Endothelial cell of umbilical vein (primary cell): ENCODE data around the gene TMEM209. TPM values are rescaled to one million over a fixed set of nuclear protein-coding genes. Genes with fewer than 3 reads are reported as not detected.

ENCODE experiments used
- BruUV-seq: library from RNA; stranded (reverse); fragments of 400-500 nt; replicated peaks from 2 replicates; lab custom pipeline; 2021; lab: Mats Ljungman, UMichigan
- CTCF ChIA-PET: fragments of 300-600, 350-600 bp; sonication (Branson Sonifier 250); formaldehyde crosslinking; loops from one replicate; lab custom pipeline; 2021; ENCODE audit warnings: antibody characterized with exemption, inconsistent platforms; lab: Charles Lee
- POLR2A ChIA-PET: fragments of 300-600, 350-600 bp; sonication (Branson Sonifier 250); formaldehyde crosslinking; loops from one replicate; lab custom pipeline; 2021; ENCODE audit warnings: antibody characterized with exemption, inconsistent platforms; lab: Charles Lee
- DNase-seq: peaks from one replicate; pipeline ENCODE4 v3.0.0-alpha.2; 2011; ENCODE audit warnings: low read depth, low spot score
- FAIRE-seq: peaks from 2 replicates; lab custom pipeline; 2011; peaks lifted over from hg19 to GRCh38; lab: Jason Lieb, UNC
- H2AFZ ChIP-seq: 2 replicates; pipeline ENCODE4 v1.6.0; 2012; ENCODE audit warnings: low read depth, low read length, control low read depth, inconsistent platforms
- H3K27ac ChIP-seq: 2 replicates; pipeline ENCODE4 v1.5.1; 2011; ENCODE audit warnings: low read depth, mild to moderate bottlenecking, control low read depth, low read length, moderate library complexity; ENCODE audit not compliant: insufficient read depth
- H3K27me3 ChIP-seq, 2 experiments: 2 replicates each; pipeline versions ENCODE4 v1.6.0 to v1.6.1; 2011; ENCODE audit warnings: low read length in 2 of 2, mixed read lengths in 1 of 2; ENCODE audit not compliant: control insufficient read depth in 2 of 2, insufficient read depth in 2 of 2
- H3K36me3 ChIP-seq, 2 experiments: 2 replicates in 1 of 2; 3 replicates in 1 of 2; pipeline ENCODE4 v1.5.1; 2011; ENCODE audit warnings: low read length in 2 of 2, mild to moderate bottlenecking in 1 of 2, moderate library complexity in 1 of 2; ENCODE audit not compliant: control insufficient read depth in 2 of 2, insufficient read depth in 2 of 2; ENCODE audit errors: extremely low read depth in 1 of 2
- H3K4me1 ChIP-seq: 3 replicates; pipeline ENCODE4 v1.5.1; 2011; ENCODE audit warnings: mild to moderate bottlenecking, low read length; ENCODE audit not compliant: control insufficient read depth, insufficient read depth; ENCODE audit errors: extremely low read depth
- H3K4me2 ChIP-seq: 2 replicates; pipeline ENCODE4 v1.6.1; 2011; ENCODE audit warnings: low read length, control low read depth, mixed read lengths; ENCODE audit not compliant: insufficient read depth
- H3K4me3 ChIP-seq, 3 experiments: fragments of 200-600 bp in 1 of 3; sonication (generic), shearing (Covaris generic) in 1 of 3; replicated peaks in 1 of 3; 2 replicates each; pipeline ENCODE4 v1.5.1; 2011 to 2016; ENCODE audit warnings: control low read depth in 3 of 3, low read length in 3 of 3, mild to moderate bottlenecking in 2 of 3, inconsistent platforms in 1 of 3, low read depth in 1 of 3, moderate library complexity in 1 of 3; ENCODE audit not compliant: insufficient read depth in 1 of 3
- H3K79me2 ChIP-seq: 2 replicates; pipeline ENCODE4 v1.6.0; 2012; ENCODE audit warnings: low read length, inconsistent platforms; ENCODE audit not compliant: control insufficient read depth, insufficient read depth
- H3K9ac ChIP-seq: replicated peaks from 2 replicates; pipeline ENCODE3; 2011; ENCODE audit warnings: low read length, control low read depth; ENCODE audit not compliant: insufficient read depth; ENCODE audit errors: extremely low read depth
- H3K9me1 ChIP-seq: replicated peaks from 3 replicates; pipeline ENCODE4 v1.6.0; 2011; ENCODE audit warnings: mild to moderate bottlenecking, low read length; ENCODE audit not compliant: control insufficient read depth, insufficient read depth; ENCODE audit errors: extremely low read depth
- H3K9me3 ChIP-seq: replicated peaks from 2 replicates; pipeline ENCODE4 v1.5.1; 2012; ENCODE audit warnings: low read length, inconsistent platforms; ENCODE audit not compliant: control insufficient read depth, insufficient read depth
- H4K20me1 ChIP-seq: replicated peaks from 2 replicates; pipeline ENCODE3; 2011; ENCODE audit warnings: mild to moderate bottlenecking, low read length; ENCODE audit not compliant: control insufficient read depth, insufficient read depth; ENCODE audit errors: extremely low read depth
- CTCF ChIP-seq, 2 donors: IDR thresholded peaks; 1 replicate in 1 of 2; 2 replicates in 1 of 2; pipeline ENCODE4 v1.5.1; 2011; ENCODE audit warnings: low read length in 2 of 2, mild to moderate bottlenecking in 2 of 2, moderate library complexity in 2 of 2, control low read depth in 1 of 2, inconsistent platforms in 1 of 2, low read depth in 1 of 2; ENCODE audit not compliant: insufficient read depth in 1 of 2; ENCODE audit errors: extremely low read depth in 1 of 2
- EZH2 ChIP-seq: IDR thresholded peaks from 2 replicates; pipeline ENCODE4 v1.6.1; 2012; ENCODE audit warnings: borderline replicate concordance, low read depth, mild to moderate bottlenecking, moderate library complexity, low read length, inconsistent platforms; ENCODE audit not compliant: severe bottlenecking
- FOS ChIP-seq: IDR thresholded peaks from 2 replicates; pipeline ENCODE4 v1.6.1; 2011; ENCODE audit warnings: mild to moderate bottlenecking, low read length, moderate library complexity, borderline replicate concordance; ENCODE audit not compliant: insufficient read depth
- GATA2 ChIP-seq: IDR thresholded peaks from 2 replicates; pipeline ENCODE4 v1.7.0; 2011; ENCODE audit warnings: low read depth, mild to moderate bottlenecking, moderate library complexity, mixed read lengths, low read length; ENCODE audit not compliant: insufficient read length, insufficient read depth
- JUN ChIP-seq: IDR thresholded peaks from 2 replicates; pipeline ENCODE4 v1.6.1; 2011; ENCODE audit warnings: borderline replicate concordance, low read depth; ENCODE audit not compliant: insufficient read length, insufficient read depth
- MAX ChIP-seq: IDR thresholded peaks from 2 replicates; pipeline ENCODE4 v1.6.1; 2011; ENCODE audit not compliant: insufficient read depth, insufficient read length
- MYC ChIP-seq: IDR thresholded peaks from one replicate; pipeline ENCODE4 v1.6.1; 2011; ENCODE audit warnings: mild to moderate bottlenecking, low read depth, low read length
- POLR2A ChIP-seq: IDR thresholded peaks from 2 replicates; pipeline ENCODE4 v1.6.1; 2012; ENCODE audit warnings: low read depth, mild to moderate bottlenecking, control low read depth, low read length
- POLR2AphosphoS5 ChIP-seq: IDR thresholded peaks from 2 replicates; pipeline ENCODE4 v1.6.1; 2012; ENCODE audit warnings: low read depth, mild to moderate bottlenecking, control low read depth, low read length, moderate library complexity; ENCODE audit not compliant: insufficient read depth
- dilution Hi-C: fragments of 300-500 bp; cut with MboI; formaldehyde crosslinking; loops from one replicate; pipeline ENCODE4 v1.15.0; 2019; ENCODE audit warnings: low sequenced_read_pairs; ENCODE audit not compliant: extremely low pct_ligation_motif_present
- intact Hi-C: fragments of 100-400 bp; cut with micrococcal nuclease; formaldehyde crosslinking; loops from one replicate; pipeline ENCODE4 v1.10.0; 2022
- polyA plus RNA-seq, 4 experiments: library from polyadenylated mRNA; depleted of rRNA in 3 of 4; stranded (reverse) in 3 of 4; unstranded in 1 of 4; fragments of >200 nt; gene quantifications; 2 replicates each; pipeline versions ENCODE4 v1.2.1 to v1.2.3, GENCODE V29; 2011 to 2012; ENCODE audit warnings: missing spikeins in 1 of 4
- total RNA-seq: library from RNA; stranded (reverse); gene quantifications from 2 replicates; pipeline ENCODE4 v1.2.3, GENCODE V29; 2021

TMEM209 gene
- total and polyA plus RNA-seq, 2 donors (not counting 3 experiments of a cell fraction or from before 2014, with no cell fraction given) = 13.0 to 16.6 TPM

- FAIRE-seq = no peak
- DNase-seq = no peak
- TF ChIP-seq EZH2 (no peak), FOS (no peak), JUN (no peak), MAX (no peak), GATA2 (no peak), CTCF (IDR thresholded peaks at IDR 0.05; ENCODE audit: extremely low read depth in 1 of 2, insufficient read depth in 1 of 2, low read depth in 1 of 2, low read length in 2 of 2) (no peak), POLR2AphosphoS5 (no peak), MYC (no peak), POLR2A (no peak)
- intact Hi-C loops = no loop called here
- BruUV-seq = no TSS peak
- Histone ChIP-seq H3K4me2 (no peak overlapping the region), H4K20me1 (no peaks in the 10 kb centered on the region), H3K9me1 (no peaks in the 10 kb centered on the region), H2AFZ (no peak overlapping the region), H3K27me3 (no peaks in the 10 kb centered on the region), H3K27ac (no peak overlapping the region), H3K4me1 (peaks cover 6% of the 10 kb centered on the region), H3K36me3 (no peaks in the 10 kb centered on the region), H3K4me3 (no peak overlapping the region), H3K79me2 (no peaks in the 10 kb centered on the region), H3K9me3 (no peaks in the 10 kb centered on the region), H3K9ac (no peak overlapping the region)
- CTCF ChIA-PET = no interaction called here
- dilution Hi-C loops = no loop called here
- POLR2A ChIA-PET = no interaction called here
Observed at GRCh38 chr7:130145424-130146100, 59.6 kb downstream of the TMEM209 start.
